NCI-H2171 treated with DMSO at 0.1 percent for 48 hours (cell line): ENCODE results near the gene SCUBE1.

ENCODE experiments used
- DNase-seq: peaks from one replicate; lab custom pipeline; 2025; lab: John Stamatoyannopoulos, UW

SCUBE1 gene

GRCh38 chr22:43236411-43237166, 106.6 kb downstream of the SCUBE1 start:
- DNase-seq, result no peak

DNA sequence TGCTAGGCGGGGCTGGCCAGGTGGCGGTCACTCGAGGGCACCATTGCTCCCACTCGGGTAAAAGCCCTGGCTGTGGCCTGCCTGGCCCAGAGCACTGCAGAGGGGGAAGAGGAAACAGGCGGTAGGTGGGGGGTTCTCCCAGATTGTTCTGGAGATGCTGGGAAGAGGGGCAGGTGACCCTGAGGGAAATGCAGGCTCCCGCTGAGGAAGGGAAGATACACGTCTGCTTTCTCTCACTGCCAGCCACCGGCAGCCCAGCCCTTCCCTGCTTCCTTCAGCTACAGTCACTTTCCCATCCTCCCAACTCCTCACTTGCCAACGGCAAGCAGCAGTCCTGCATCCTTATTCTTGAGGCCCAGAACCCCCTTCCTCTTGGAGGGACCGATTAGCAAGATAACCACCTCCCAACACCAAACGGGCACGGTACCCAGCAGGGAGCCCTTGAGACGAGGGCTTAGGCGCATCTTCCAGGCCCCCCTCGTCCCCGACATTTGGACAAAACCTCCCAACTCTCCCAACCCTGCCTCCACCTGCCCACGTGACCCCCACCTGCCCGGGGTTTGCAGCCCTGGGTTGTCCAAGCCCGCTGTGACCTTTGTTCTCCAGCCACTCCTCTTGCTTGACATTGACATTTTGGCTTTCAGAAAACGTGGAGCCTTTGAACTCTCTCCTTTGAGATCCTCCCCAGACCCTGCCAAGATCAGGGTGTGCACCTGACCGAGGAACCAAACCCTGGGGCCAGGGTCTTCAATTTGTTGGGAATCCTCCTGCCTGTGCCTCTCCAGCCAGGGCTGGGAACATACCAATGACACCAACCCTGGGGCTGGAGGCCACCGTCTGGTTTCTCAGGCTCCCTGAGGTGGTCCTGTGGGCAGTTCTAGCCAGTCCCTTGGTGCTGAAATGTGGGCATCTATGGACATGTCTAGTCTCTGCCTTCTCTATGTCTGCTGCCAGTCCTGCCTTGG, 107.4 kb downstream of the SCUBE1 start:
- no peak for DNase-seq

- DNase-seq, result no peak
These were observed 108.7 kb downstream of the SCUBE1 start for GRCh38 chr22:43234264-43234988.

GRCh38 chr22:43233529-43233928, 109.6 kb downstream of the SCUBE1 start:
- DNase-seq, result no peak

GRCh38 chr22:43232445-43232844, 110.7 kb downstream of the SCUBE1 start:
- DNase-seq, result no peak

- no peak for DNase-seq
These were observed 111.5 kb downstream of the SCUBE1 start for GRCh38 chr22:43231724-43232034.

DNA sequence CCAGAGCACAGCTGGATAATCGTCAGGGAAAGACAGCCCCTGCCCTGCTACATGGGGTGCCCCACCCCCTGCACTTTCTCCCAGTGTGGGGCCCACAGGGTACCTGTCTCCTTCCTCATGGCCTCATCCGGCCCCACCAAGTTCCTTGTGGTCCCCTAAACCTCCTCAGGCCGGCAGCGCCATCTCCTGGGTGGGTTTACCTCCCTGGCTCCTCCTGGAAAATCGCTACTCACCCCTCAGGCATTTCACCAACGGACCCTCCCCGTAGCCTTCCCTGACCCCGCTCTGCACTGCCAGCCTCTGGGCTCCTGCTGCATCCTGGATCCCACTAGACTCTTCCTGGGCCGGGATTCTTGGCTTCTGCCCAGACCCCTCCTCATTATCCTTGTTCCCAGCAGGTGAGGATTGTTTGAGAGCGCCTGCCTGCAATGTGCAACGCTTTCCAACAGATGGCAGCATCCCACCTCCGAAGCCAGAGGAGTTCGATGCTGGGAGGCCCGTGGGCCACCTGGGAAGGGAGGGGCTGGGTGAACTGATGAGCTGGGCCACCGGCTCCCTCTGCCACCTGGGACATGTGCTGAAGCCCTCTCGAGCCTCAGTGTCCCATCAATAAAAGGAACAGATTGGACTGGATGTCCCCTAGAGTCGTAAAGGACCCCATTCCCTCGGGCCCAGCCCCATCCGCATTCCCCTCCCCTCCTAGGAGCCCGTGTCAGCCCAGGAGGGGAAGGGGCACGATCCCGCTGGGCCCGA, 112.0 kb downstream of the SCUBE1 start:
- DNase-seq, result peak; percentile 83

DNA sequence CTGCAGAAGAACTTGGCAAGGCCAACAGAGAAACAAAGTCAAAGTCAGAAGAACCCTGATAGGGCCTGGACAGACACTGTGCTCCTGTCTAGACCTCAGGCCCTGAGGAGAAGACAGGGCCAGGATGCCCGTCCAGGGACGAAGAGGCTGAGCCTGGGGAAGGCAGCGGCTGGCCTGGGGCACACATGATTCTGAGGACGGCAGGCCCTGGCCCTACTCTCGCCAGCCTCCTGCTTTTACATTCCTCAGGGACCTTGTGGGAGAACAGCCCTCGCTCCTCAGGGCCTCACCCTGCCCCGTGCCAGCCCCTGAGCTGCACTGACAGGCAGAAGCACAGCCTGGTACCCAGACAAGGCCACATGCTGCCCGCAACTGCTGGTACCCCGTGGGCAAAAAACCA, 112.6 kb downstream of the SCUBE1 start:
- no peak for DNase-seq

- no peak for DNase-seq
These were observed 114.3 kb downstream of the SCUBE1 start for GRCh38 chr22:43228863-43229262.

DNA sequence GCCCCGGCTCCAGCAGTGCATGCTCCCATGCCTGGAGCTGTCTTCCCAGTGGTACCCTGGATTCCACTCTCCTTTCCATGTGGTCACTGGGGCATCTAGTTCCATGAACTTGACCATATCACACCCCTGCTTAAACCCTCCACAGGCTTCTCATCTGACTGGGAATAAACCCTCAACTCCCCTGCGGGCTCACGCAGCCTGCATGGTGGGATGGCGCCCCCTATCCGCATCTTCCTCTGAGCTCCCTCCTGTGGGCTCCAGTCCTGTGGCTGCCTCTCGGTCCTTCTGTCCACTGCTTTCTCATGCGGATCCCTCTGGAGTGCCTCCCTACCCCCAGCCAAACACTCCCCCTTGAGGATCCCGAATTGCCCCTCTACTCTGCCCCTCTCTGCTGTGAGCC, 114.8 kb downstream of the SCUBE1 start:
- peak; percentile 10 for DNase-seq

DNA sequence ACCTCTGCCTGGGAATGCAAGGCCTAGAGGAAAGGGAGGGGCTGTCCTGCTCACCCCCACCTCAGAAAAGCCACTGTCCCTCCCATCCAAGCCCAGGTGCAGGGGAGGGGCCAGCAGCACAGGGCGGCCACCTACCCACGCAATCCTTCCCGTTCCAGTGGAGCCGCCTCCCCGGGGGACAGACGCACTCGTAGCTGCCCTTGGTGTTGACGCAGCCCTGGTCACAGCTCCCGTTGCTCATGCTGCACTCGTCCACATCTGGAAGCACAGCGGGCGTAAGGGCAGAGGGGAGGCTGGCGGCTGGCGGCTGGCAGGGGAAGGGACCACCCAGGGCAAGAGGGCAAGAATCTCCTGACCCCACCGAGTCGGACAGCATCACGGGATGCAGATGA, 115.9 kb downstream of the SCUBE1 start:
- no peak for DNase-seq

DNA sequence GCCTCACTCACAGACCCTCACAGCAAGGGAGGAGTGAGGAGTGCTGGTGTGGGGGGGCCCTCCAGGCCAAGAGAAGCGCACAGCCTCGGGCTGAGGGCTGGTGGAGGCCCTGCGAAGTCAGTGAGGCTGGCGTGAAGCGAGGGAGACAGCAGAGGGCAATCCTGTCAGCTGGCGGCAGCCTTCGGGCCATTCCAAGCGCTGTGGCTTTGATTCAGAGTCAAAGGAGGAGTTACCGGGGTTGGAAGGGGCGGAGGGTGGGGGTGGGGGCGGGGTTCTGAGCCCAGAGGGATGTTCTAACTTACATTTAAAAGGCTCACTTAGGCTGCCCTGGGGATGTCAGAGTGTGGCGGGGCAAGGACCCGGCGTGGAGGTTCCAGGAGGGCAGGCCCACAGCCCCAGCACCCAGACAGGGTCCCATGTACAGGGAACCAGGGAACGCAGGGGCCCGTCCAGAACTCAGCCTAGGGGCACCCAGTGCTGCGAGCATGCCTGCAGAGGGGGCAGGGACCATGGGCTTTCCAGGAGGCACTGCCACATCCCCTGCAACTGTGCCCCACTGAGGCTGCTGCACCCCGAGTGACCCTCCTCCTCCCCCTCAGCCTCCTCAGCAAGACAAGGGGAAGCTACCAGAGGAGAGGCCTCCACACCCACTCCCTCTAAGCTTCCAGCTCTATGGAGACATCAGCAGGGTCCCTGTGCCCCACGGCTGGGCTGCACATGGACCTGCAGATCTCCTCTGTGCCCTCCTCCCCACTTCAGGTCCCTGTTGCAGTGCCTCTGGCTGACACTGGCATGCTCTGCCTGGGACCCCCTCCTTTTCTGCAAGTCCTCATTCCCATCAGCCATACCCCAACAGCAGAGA, 116.6 kb downstream of the SCUBE1 start:
- DNase-seq, result no peak

- DNase-seq, result no peak
These were observed 117.6 kb downstream of the SCUBE1 start for GRCh38 chr22:43225609-43226008.

DNA sequence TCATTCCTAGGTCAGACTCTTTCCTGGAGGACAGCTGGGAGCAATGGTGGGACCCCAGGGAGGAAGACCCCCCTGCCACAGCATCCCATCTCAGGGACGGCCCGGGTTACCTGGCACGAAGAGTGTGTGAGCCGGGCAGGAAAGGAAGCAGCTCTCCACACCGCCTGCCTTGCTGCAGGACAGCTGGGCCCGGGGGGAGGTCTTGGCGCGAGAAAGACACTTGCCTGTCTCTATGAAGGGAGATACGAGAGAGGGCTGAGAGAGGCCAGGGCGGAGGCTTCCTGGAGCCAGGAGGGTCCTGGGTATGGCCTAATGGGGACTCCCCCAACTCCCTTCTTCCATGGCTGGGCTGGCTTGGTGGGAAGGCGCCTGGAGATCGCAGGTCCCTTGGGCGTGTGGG, 120.2 kb downstream of the SCUBE1 start:
- no peak for DNase-seq

GRCh38 chr22:43222262-43222661, 120.9 kb downstream of the SCUBE1 start:
- no peak for DNase-seq

GRCh38 chr22:43220625-43221380, 122.4 kb downstream of the SCUBE1 start:
- no peak for DNase-seq

GRCh38 chr22:43218786-43219185, 124.4 kb downstream of the SCUBE1 start:
- no peak for DNase-seq

GRCh38 chr22:43217285-43218030, 125.7 kb downstream of the SCUBE1 start:
- no peak for DNase-seq

GRCh38 chr22:43216738-43217137, 126.4 kb downstream of the SCUBE1 start:
- peak; percentile 98 for DNase-seq
